ENCODE measurements around the gene MPHOSPH9. TPM values are rescaled to one million over a fixed set of nuclear protein-coding genes. Genes with fewer than 3 reads are reported as not detected.
A peak's percentile ranks its signal among the peaks of the same experiment; 100 is the strongest.

MPHOSPH9 gene
- total and polyA plus RNA-seq, 2 of the 13 experiments (the other 11 are each of a cell fraction or from before 2014, with no cell fraction given) = 20.3 to 63.4 TPM

DNA sequence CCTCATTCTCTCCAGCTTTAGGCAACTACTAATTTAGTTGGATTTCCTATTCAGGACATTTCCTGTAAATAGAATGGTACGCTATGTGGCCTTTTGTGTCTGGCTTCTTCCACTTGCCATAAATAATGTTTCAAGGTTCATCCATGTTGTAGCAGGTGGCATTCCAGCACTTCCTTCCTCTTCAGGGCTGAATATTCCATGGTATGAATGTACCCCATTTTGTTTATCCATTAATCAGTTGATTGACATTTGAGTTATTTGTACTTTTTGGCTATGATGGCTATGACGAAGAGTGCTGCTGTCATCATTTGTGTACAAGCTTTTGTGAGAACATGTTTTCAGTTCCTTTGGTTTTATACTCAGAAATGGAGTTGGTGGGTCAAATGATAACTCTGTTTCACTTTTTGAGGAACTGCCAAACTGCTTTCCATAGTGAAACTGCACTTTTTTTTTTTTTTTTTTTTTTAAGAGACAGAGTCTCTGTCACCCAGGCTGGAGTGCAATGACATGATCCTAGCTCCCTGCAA, 45.2 kb upstream of the MPHOSPH9 start:
- FAIRE-seq = no peak
- H3K36me3 ChIP-seq (replicated peaks in 1 of 2; ENCODE audit: control insufficient read depth in 1 of 2, insufficient read depth in 2 of 2, low read length in 2 of 2) = no peaks in the 10 kb centered on the region
- peaks cover 5% of the 10 kb centered on the region; the same call in 1 of the 2 replicates for H3K4me1 ChIP-seq (ENCODE audit: insufficient read depth, low read length)
- POLR2A ChIA-PET = no interaction called here
- intact Hi-C loops (cut with micrococcal nuclease; ENCODE audit: unreplicated experiment) = no loop called here
- no peak overlapping the region for H3K9ac ChIP-seq (ENCODE audit: insufficient read depth, low read depth, low read length)
- H3K79me2 ChIP-seq (ENCODE audit: insufficient read depth, low read length) = no peaks in the 10 kb centered on the region
- H3K27me3 ChIP-seq (ENCODE audit: control insufficient read depth in 1 of 2, insufficient read depth in 2 of 2, low read length in 2 of 2) = no peaks in the 10 kb centered on the region
- no peaks in the 10 kb centered on the region for H4K20me1 ChIP-seq (ENCODE audit: insufficient read depth, low read length)
- H3K4me3 ChIP-seq (replicated peaks in 1 of 3; ENCODE audit: insufficient read depth in 1 of 3, low read depth in 2 of 3, low read length in 3 of 3) = no peak overlapping the region; a peak in 2 of 6 replicates
- no peak for DNase-seq (ENCODE audit: low spot score)
- no peak for ATAC-seq
- no peak overlapping the region for H3K27ac ChIP-seq (ENCODE audit: extremely low read length, insufficient read depth, low read length)
- no peak overlapping the region for H2AFZ ChIP-seq (ENCODE audit: low read length)
- TF ChIP-seq ZNF20 (CRISPR knock-in tag; IDR thresholded peaks at IDR 0.05) = no peak
- TF ChIP-seq, protein P1, sequence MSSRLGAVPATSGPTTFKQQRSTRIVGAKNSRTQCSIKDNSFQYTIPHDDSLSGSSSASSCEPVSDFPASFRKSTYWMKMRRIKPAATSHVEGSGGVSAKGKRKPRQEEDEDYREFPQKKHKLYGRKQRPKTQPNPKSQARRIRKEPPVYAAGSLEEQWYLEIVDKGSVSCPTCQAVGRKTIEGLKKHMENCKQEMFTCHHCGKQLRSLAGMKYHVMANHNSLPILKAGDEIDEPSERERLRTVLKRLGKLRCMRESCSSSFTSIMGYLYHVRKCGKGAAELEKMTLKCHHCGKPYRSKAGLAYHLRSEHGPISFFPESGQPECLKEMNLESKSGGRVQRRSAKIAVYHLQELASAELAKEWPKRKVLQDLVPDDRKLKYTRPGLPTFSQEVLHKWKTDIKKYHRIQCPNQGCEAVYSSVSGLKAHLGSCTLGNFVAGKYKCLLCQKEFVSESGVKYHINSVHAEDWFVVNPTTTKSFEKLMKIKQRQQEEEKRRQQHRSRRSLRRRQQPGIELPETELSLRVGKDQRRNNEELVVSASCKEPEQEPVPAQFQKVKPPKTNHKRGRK (CRISPR knock-in tag; IDR thresholded peaks at IDR 0.05) = no peak
- no peak for TF ChIP-seq ZNF709 (CRISPR knock-in tag; IDR thresholded peaks at IDR 0.05)
- no peak for TF ChIP-seq RBAK (CRISPR knock-in tag; IDR thresholded peaks at IDR 0.05)
- TF ChIP-seq ZNF816 (CRISPR knock-in tag; IDR thresholded peaks at IDR 0.05; ENCODE audit: borderline replicate concordance) = no peak
- TF ChIP-seq SMAD3 (CRISPR knock-in tag; IDR thresholded peaks at IDR 0.05) = no peak
- TF ChIP-seq HOXD1 (CRISPR knock-in tag; IDR thresholded peaks at IDR 0.05) = no peak
- no peak for TF ChIP-seq ZNF12 (CRISPR knock-in tag; IDR thresholded peaks at IDR 0.05)
- TF ChIP-seq FOXA3 (CRISPR knock-in tag; IDR thresholded peaks at IDR 0.05) = no peak
- no peak for TF ChIP-seq GFI1 (CRISPR knock-in tag; IDR thresholded peaks at IDR 0.05; ENCODE audit: borderline replicate concordance)
- no peak for TF ChIP-seq ZNF703 (CRISPR knock-in tag; IDR thresholded peaks at IDR 0.05; ENCODE audit: borderline replicate concordance)
- TF ChIP-seq, protein P2, sequence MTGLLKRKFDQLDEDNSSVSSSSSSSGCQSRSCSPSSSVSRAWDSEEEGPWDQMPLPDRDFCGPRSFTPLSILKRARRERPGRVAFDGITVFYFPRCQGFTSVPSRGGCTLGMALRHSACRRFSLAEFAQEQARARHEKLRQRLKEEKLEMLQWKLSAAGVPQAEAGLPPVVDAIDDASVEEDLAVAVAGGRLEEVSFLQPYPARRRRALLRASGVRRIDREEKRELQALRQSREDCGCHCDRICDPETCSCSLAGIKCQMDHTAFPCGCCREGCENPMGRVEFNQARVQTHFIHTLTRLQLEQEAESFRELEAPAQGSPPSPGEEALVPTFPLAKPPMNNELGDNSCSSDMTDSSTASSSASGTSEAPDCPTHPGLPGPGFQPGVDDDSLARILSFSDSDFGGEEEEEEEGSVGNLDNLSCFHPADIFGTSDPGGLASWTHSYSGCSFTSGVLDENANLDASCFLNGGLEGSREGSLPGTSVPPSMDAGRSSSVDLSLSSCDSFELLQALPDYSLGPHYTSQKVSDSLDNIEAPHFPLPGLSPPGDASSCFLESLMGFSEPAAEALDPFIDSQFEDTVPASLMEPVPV (CRISPR knock-in tag; IDR thresholded peaks at IDR 0.05) = no peak
- no peak for TF ChIP-seq ATF7 (IDR thresholded peaks at IDR 0.05)
- no peak for TF ChIP-seq ATF7 (CRISPR knock-in tag; IDR thresholded peaks at IDR 0.05)
- TF ChIP-seq JUN (CRISPR knock-in tag; IDR thresholded peaks at IDR 0.05) = no peak
- TF ChIP-seq ZFAT (CRISPR knock-in tag; conservative IDR thresholded peaks at IDR 0.05) = no peak
- no peak for TF ChIP-seq PAWR (CRISPR knock-in tag; IDR thresholded peaks at IDR 0.05; ENCODE audit: borderline replicate concordance)
- no peaks in the 10 kb centered on the region for H3K9me3 ChIP-seq (ENCODE audit: low read length)
- no TSS peak for BruUV-seq (replicated peaks)
- WGBS (ENCODE audit: low lambda C conversion rate) = 44% methylated on average over 2 of the region's 2 CpGs
- CTCF ChIA-PET (ENCODE audit: low intra/inter-chr PET ratio, low total read pairs) = no interaction called here
- in situ Hi-C loops (cut with HindIII; ENCODE audit: extremely low pct_ligation_motif_present, low pct_unique_long_range_greater_than_20kb) = no loop called here
- peak overlapping the region; percentile 55 for H3K4me2 ChIP-seq (ENCODE audit: low read depth, low read length)
